Right lobe of liver (tissue), 4 donors: ENCODE data around the gene PRKAR1A.

Source experiments
- POLR2A ChIP-seq: fragments of 450-650 bp; IDR thresholded peaks from one replicate; pipeline ENCODE4 v1.6.1; 2017; ENCODE audit warnings: antibody characterized with exemption, mild to moderate bottlenecking
- TF ChIP-seq, protein P1 (sequence below), 4 donors: fragments of 200-600 bp in 3 of 4; fragments of 450-650 bp in 1 of 4; IDR thresholded peaks; one replicate each; pipeline versions ENCODE4 v1.5.1 to v1.8.0; 2016 to 2022; ENCODE audit warnings: antibody characterized with exemption in 4 of 4, mild to moderate bottlenecking in 2 of 4
- donor health status: DM: no; HTN: no; CAD: no.
- donor health status: DM: no; HTN: no; CAD: no.
- donor health status: DM: no; HTN: yes; CAD: no.

GRCh38 chr17:68595986-68596385 is 83.8 kb downstream of the PRKAR1A start:
- TF ChIP-seq, protein P1, sequence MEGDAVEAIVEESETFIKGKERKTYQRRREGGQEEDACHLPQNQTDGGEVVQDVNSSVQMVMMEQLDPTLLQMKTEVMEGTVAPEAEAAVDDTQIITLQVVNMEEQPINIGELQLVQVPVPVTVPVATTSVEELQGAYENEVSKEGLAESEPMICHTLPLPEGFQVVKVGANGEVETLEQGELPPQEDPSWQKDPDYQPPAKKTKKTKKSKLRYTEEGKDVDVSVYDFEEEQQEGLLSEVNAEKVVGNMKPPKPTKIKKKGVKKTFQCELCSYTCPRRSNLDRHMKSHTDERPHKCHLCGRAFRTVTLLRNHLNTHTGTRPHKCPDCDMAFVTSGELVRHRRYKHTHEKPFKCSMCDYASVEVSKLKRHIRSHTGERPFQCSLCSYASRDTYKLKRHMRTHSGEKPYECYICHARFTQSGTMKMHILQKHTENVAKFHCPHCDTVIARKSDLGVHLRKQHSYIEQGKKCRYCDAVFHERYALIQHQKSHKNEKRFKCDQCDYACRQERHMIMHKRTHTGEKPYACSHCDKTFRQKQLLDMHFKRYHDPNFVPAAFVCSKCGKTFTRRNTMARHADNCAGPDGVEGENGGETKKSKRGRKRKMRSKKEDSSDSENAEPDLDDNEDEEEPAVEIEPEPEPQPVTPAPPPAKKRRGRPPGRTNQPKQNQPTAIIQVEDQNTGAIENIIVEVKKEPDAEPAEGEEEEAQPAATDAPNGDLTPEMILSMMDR (IDR thresholded peaks at IDR 0.05), result no peak
- no peak for TF ChIP-seq POLR2A
